ENCODE results near the gene SLIT1.

Gene SLIT1

GRCh38 chr10:97003151-97003803 is 182.5 kb downstream of the SLIT1 start:
- no peak for DNase-seq (ENCODE audit: low read depth in 2 of 2)

GRCh38 chr10:97002670-97003069 is 183.1 kb downstream of the SLIT1 start:
- DNase-seq (ENCODE audit: low read depth in 2 of 2) = no peak

GRCh38 chr10:97001183-97001991 is 184.4 kb downstream of the SLIT1 start:
- no peak for DNase-seq (ENCODE audit: low read depth in 2 of 2)

- no peak for DNase-seq (ENCODE audit: low read depth in 2 of 2)
Observed at GRCh38 chr10:97000487-97001182, 185.1 kb downstream of the SLIT1 start.

GRCh38 chr10:96999987-97000386 is 185.8 kb downstream of the SLIT1 start:
- no peak for DNase-seq (ENCODE audit: low read depth in 2 of 2)

- DNase-seq (ENCODE audit: low read depth in 2 of 2) = no peak
Observed at GRCh38 chr10:96999337-96999736, 186.4 kb downstream of the SLIT1 start.

- no peak for DNase-seq (ENCODE audit: low read depth in 2 of 2)
Observed at GRCh38 chr10:96998329-96998888, 187.3 kb downstream of the SLIT1 start.

GRCh38 chr10:96996275-96996965 is 189.3 kb downstream of the SLIT1 start:
- DNase-seq (ENCODE audit: low read depth in 2 of 2) = no peak

- DNase-seq (ENCODE audit: low read depth in 2 of 2) = no peak
Observed at GRCh38 chr10:96995851-96996250, 189.9 kb downstream of the SLIT1 start.

GRCh38 chr10:96992721-96993120 is 193.0 kb downstream of the SLIT1 start:
- DNase-seq (ENCODE audit: low read depth in 2 of 2) = no peak

- DNase-seq (ENCODE audit: low read depth in 2 of 2) = no peak
Observed at GRCh38 chr10:96991313-96991841, 194.4 kb downstream of the SLIT1 start.

GRCh38 chr10:96988426-96988825 is 197.3 kb downstream of the SLIT1 start:
- no peak for DNase-seq (ENCODE audit: low read depth in 2 of 2)

GRCh38 chr10:96987842-96988175 is 197.9 kb downstream of the SLIT1 start:
- no peak for DNase-seq (ENCODE audit: low read depth in 2 of 2)

GRCh38 chr10:96987141-96987841 is 198.5 kb downstream of the SLIT1 start:
- no peak for DNase-seq (ENCODE audit: low read depth in 2 of 2)

GRCh38 chr10:96986200-96986856 is 199.4 kb downstream of the SLIT1 start:
- DNase-seq (ENCODE audit: low read depth in 2 of 2) = no peak

GRCh38 chr10:96984541-96985131 is 201.1 kb downstream of the SLIT1 start:
- no peak for DNase-seq (ENCODE audit: low read depth in 2 of 2)

GRCh38 chr10:96982149-96982930 is 203.4 kb downstream of the SLIT1 start:
- DNase-seq (ENCODE audit: low read depth in 2 of 2) = no peak

GRCh38 chr10:96978621-96979154 is 207.1 kb downstream of the SLIT1 start:
- no peak for DNase-seq (ENCODE audit: low read depth in 2 of 2)

- DNase-seq (ENCODE audit: low read depth in 2 of 2) = no peak
Observed at GRCh38 chr10:96975136-96975535, 210.6 kb downstream of the SLIT1 start.

Data from stimulated activated CD4-positive, alpha-beta T cell treated with anti-CD3 and anti-CD28 coated beads, Interleukin-1b, Interleukin-23, amount 100 ng/mL, for 4 hours (primary cell).